Stomach (tissue), 9 donors: ENCODE measurements around the gene PIR. TPM values are rescaled to one million over a fixed set of nuclear protein-coding genes. Genes with fewer than 3 reads are reported as not detected.
A peak's percentile ranks its signal among the peaks of the same experiment; 100 is the strongest.

Experiments
- DNase-seq, 2 donors: peaks; one replicate each; pipeline versions ENCODE4 v3.0.0 to v3.0.0-alpha.2; 2013 to 2019
- H3K27ac ChIP-seq, 5 donors: fragments of 200-600 bp in 4 of 5; sonication (generic) in 4 of 5; one replicate each; pipeline ENCODE4 v1.5.1; 2013 to 2019; ENCODE audit warnings: mild to moderate bottlenecking in 1 of 5, moderate library complexity in 1 of 5
- H3K27me3 ChIP-seq, 3 donors: fragments of 200-600 bp; sonication (generic); one replicate each; pipeline ENCODE4 v1.5.1; 2017 to 2019; ENCODE audit warnings: mixed run types in 1 of 3
- H3K36me3 ChIP-seq, 4 donors: fragments of 200-600 bp; sonication (generic); 1 replicate in 3 of 4; 2 replicates in 1 of 4; pipeline ENCODE4 v1.5.1; 2016 to 2019
- H3K4me1 ChIP-seq, 4 donors: fragments of 200-600 bp; sonication (generic); one replicate each; pipeline ENCODE4 v1.5.1; 2016 to 2019
- H3K4me3 ChIP-seq, 4 donors: fragments of 200-600 bp; sonication (generic) in 3 of 4; one replicate each; pipeline ENCODE4 v1.5.1; 2016 to 2019; ENCODE audit warnings: mild to moderate bottlenecking in 1 of 4
- H3K9me3 ChIP-seq, 4 donors: fragments of 200-600 bp; sonication (generic); one replicate each; pipeline ENCODE4 v1.5.1; 2016 to 2019
- CTCF ChIP-seq, 7 experiments: fragments of 450-650 bp in 4 of 7; fragments of 200-600 bp in 3 of 7; sonication (generic) in 3 of 7; IDR thresholded peaks; one replicate each; pipeline ENCODE4 v1.5.1; 2016 to 2019; ENCODE audit warnings: antibody characterized with exemption in 7 of 7, control low read depth in 2 of 7, mild to moderate bottlenecking in 1 of 7
- EP300 ChIP-seq: sonication (generic); formaldehyde crosslinking; IDR thresholded peaks from one replicate; pipeline ENCODE4 v1.6.1; 2017; ENCODE audit warnings: antibody characterized with exemption
- POLR2A ChIP-seq, 4 donors: fragments of 450-650 bp; IDR thresholded peaks; one replicate each; pipeline ENCODE4 v1.6.1; 2016; ENCODE audit warnings: antibody characterized with exemption in 4 of 4, control low read depth in 2 of 4, mild to moderate bottlenecking in 1 of 4, moderate library complexity in 1 of 4
- POLR2AphosphoS5 ChIP-seq, 3 donors: sonication (generic); formaldehyde crosslinking; IDR thresholded peaks; one replicate each; pipeline ENCODE4 v1.6.1; 2016; ENCODE audit warnings: antibody characterized with exemption in 3 of 3
- WGBS, 5 donors: extraction: QIAGEN DNeasy Blood & Tissue Kit in 3 of 5; methylation state at CpG; one replicate each; pipeline versions ENCODE4 v1.1.5 to v1.1.7; 2013 to 2018; 5-methylcytosine and 5-hydroxymethylcytosine counted together
- intact Hi-C: fragments of 100-400 bp; cut with DNase I; formaldehyde crosslinking; loops from one replicate; pipeline ENCODE4 v1.15.1; 2023; ENCODE audit warnings: low total_unique reads
- polyA plus RNA-seq, 3 donors: library from polyadenylated mRNA; stranded (reverse); fragments of 200-250 nt; gene quantifications; one replicate each; pipeline ENCODE4 v1.2.3, GENCODE V29; 2013
- total RNA-seq, 5 donors: library from RNA; depleted of rRNA; stranded (reverse); fragments of >200 nt; gene quantifications; one replicate each; pipeline versions ENCODE4 v1.1.0 to v1.2.3, GENCODE V29; 2014 to 2016
- donor health status: healthy with polysubstance abuse.
- donor health status: Bipolar disorder and iron deficiency.
- donor health status: healthy.

The PIR gene
- total and polyA plus RNA-seq, 8 donors: 5.2 to 47.5 (median 12.7) TPM

DNA sequence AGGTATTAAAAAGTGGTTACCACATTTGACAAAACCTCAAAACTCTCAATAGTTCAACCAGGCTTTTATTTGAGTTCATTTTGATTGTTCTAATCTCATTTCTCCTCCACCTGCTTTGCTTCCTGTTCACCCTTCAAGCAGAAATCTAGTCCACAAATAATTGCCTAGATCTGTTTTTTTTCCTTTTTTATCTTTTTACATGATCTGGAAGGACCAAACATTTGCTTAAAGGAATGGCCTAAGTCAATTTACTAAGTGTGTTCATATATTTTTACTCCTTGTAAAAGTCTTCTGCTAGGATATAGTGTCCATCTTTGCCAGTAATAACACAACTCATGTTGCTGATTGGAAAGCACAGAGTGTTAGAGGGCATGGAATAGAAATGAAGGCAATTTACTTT, 82.7 kb downstream of the PIR start:
- H3K4me3 ChIP-seq: no peak overlapping the region
- no peak for TF ChIP-seq EP300
- TF ChIP-seq POLR2AphosphoS5 (IDR thresholded peaks at IDR 0.05): no peak
- no peak for TF ChIP-seq CTCF (IDR thresholded peaks at IDR 0.05)
- no peak for TF ChIP-seq POLR2A (IDR thresholded peaks at IDR 0.05)
- no peaks in the 10 kb centered on the region for H3K27me3 ChIP-seq
- no peaks in the 10 kb centered on the region for H3K36me3 ChIP-seq
- no peaks in the 10 kb centered on the region for H3K9me3 ChIP-seq
- DNase-seq: no peak
- intact Hi-C loops: no loop called here
- H3K4me1 ChIP-seq: no peaks in the 10 kb centered on the region
- no peak overlapping the region for H3K27ac ChIP-seq

GRCh38 chrX:15405846-15406245, 87.3 kb downstream of the PIR start:
- Histone ChIP-seq H3K4me1 (no peaks in the 10 kb centered on the region), H3K27me3 (no peaks in the 10 kb centered on the region), H3K4me3 (no peak overlapping the region), H3K27ac (no peak overlapping the region), H3K9me3 (no peaks in the 10 kb centered on the region), H3K36me3 (no peaks in the 10 kb centered on the region)
- intact Hi-C loops: no loop called here
- DNase-seq: peak in 1 of 2 donors; percentile 26
- TF ChIP-seq POLR2AphosphoS5 (IDR thresholded peaks at IDR 0.05) (no peak), POLR2A (IDR thresholded peaks at IDR 0.05) (no peak), EP300 (no peak), CTCF (IDR thresholded peaks at IDR 0.05) (no peak)
- WGBS, 5 donors: 58 to 85% (median 78%) methylated on average over 3 of the region's 3 CpGs

DNA sequence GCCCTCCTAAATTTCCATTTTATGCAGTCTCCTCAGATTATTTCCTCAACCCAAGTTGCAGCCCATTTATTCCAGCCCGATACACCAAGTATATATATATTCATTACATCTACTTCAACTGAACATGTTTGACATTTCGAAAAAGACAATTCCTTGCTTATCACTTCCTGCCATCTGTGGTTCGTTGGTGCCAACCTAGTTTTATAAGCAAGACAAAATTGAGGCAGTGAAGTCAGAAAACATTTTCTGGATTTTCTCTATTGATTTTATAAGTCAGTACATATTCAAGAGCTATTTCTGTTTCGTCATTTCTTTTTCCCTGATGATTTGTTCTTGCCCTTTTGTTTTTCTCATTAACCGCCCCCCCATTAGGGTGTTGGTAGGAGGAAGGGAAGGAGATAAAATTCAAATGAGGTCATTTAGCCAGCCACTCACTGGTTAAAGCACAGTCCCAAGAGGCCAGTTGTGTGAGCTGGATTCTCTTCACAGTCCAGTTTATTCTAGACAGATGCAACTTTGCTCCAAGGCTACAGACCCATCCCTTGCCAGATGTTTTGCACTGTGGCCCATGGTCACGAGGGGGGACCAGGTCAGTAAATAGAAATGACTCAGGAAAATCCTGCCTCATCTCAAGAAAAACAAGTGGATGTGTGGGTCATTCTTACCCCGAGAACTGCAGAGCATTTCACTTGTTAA, 88.6 kb downstream of the PIR start:
- peak in 1 of 2 donors; percentile 27 for DNase-seq
- intact Hi-C loops: no loop called here
- H3K36me3 ChIP-seq: no peaks in the 10 kb centered on the region
- H3K27ac ChIP-seq: no peak overlapping the region
- TF ChIP-seq EP300 (no peak), POLR2AphosphoS5 (IDR thresholded peaks at IDR 0.05) (no peak), POLR2A (IDR thresholded peaks at IDR 0.05) (no peak), CTCF (IDR thresholded peaks at IDR 0.05) (no peak)
- no peak overlapping the region for H3K4me3 ChIP-seq
- WGBS, 5 donors: 51 to 72% (median 62%) methylated on average over 7 of the region's 7 CpGs
- no peaks in the 10 kb centered on the region for H3K27me3 ChIP-seq
- no peaks in the 10 kb centered on the region for H3K9me3 ChIP-seq
- H3K4me1 ChIP-seq: no peaks in the 10 kb centered on the region

GRCh38 chrX:15401378-15401777, 91.8 kb downstream of the PIR start:
- H3K9me3 ChIP-seq: no peaks in the 10 kb centered on the region
- H3K27me3 ChIP-seq: no peaks in the 10 kb centered on the region
- H3K4me1 ChIP-seq: no peaks in the 10 kb centered on the region
- 34 to 83% (median 44%) methylated on average over 2 of the region's 2 CpGs for WGBS, 5 donors
- intact Hi-C loops: no loop called here
- no peak overlapping the region for H3K27ac ChIP-seq
- no peaks in the 10 kb centered on the region for H3K36me3 ChIP-seq
- no peak for DNase-seq
- TF ChIP-seq CTCF (IDR thresholded peaks at IDR 0.05) (no peak), POLR2A (IDR thresholded peaks at IDR 0.05) (no peak), POLR2AphosphoS5 (IDR thresholded peaks at IDR 0.05) (no peak), EP300 (no peak)
- H3K4me3 ChIP-seq: no peak overlapping the region
